ENCODE measurements around the gene CDX1.

- TF ChIP-seq EZH2 (IDR thresholded peaks at IDR 0.05) (no peak), POLR2AphosphoS5 (IDR thresholded peaks at IDR 0.05; ENCODE audit: borderline replicate concordance, low read depth, low read length) (no peak)
These were observed 39.7 kb upstream of the CDX1 start for GRCh38 chr5:150126921-150127265.

Data from SK-N-MC (cell line).